NK-92 (cell line): Measurements from ENCODE around the gene LRP6.
"Not testable (repeated sequence)": the region's sequence is repeated elsewhere in the genome, so short reads cannot be mapped to it uniquely, and the experiment has no call there.

ENCODE experiments used
- DNase-seq: peaks from one replicate; lab custom pipeline; 2025; ENCODE audit not compliant: unreplicated experiment; lab: John Stamatoyannopoulos, UW

Gene LRP6

DNA sequence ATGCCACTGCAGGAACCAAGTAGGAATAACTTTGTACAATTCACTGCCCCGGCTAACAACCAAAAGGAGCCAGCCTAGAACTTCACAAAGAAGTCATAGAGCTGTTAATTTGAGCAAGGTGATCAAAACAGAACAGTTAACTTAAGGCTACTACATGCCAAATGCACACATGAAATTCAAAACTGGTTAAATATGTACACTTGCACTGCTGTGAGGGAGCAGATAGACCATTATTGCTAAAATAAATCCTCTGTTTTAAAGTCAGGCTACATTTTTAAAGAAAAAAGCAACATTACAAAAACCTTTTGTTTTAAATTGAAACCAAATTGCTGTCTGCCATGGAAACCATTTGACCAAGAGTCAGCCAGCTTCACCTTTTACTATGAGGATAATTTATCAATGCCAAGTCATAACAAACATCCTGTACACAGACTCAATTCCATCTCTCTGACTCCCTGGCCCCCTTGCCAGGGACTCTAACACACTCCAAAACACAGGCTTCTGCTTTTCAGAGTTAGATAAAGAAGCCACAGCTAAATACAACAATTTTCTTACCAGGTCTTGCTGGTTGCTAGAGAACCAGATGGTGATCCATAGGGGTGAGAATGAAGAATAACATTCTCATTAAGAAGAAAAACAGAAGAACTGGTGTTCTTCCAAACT lies 84.0 kb downstream of the LRP6 start:
- no peak for DNase-seq

DNA sequence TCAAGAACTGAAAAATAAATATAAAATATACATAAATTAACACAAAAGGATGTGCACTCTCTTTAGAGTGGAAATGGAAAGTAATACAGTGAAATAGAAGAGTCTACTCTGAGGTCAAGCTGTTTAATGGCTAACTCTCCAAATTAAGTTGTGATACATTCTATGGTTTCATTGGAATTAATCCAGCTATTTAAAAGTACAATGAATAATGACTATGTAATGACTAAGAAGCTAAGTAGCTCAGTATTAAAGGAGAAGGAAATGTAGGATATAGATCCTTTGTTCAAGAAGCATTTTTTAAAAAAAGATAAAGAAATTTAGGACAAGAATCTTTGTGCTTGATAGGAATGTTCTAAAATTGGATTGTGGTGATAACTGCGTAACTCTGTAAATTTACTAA lies 85.3 kb downstream of the LRP6 start:
- DNase-seq = no peak

- no peak for DNase-seq
Observed at GRCh38 chr12:12180575-12180974, 86.3 kb downstream of the LRP6 start.

DNA sequence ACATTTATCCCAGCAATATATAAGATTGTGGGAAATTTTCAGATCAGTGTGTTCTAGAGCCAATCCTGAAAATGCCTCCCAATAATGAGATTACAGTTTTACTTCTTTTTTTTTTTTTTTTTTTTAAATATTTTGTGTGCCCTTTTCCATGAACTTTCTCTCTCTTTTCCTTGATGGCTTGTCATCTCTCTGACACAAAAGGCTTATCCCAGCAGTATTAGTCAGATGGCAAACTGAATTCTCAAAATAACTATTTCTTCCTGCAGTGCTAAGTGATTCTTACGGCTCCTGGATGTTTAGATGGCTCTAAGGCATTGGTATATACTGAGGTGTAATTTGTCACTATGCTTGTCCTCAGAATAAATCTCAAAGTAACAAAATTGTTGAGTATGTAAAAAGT lies 86.7 kb downstream of the LRP6 start:
- no peak for DNase-seq

DNA sequence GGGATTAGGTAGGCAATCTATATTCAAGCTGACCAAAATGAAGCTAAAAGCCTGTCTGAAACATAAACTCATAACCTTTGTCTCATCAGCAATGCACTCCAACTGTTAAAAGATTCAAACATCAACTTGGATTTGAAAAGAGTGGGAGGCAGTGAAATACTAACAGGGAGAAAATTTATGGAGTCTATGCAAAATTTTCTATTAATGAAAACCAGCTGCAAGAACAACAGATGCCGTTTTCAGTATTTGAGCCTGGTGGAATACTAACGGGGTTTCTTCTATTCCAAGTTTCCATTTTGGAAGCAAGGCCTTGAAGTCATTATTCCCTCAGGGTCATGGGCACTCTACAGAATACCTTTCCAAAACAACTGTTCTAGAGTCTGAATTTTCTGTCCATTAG lies 88.3 kb downstream of the LRP6 start:
- DNase-seq = no peak

- DNase-seq = no peak
Observed at GRCh38 chr12:12176402-12176801, 90.4 kb downstream of the LRP6 start.

- no peak for DNase-seq
Observed at GRCh38 chr12:12171991-12172511, 94.8 kb downstream of the LRP6 start.

- no peak for DNase-seq
Observed at GRCh38 chr12:12167847-12168246, 99.0 kb downstream of the LRP6 start.

- no peak for DNase-seq
Observed at GRCh38 chr12:12166751-12167150, 100.1 kb downstream of the LRP6 start.

DNA sequence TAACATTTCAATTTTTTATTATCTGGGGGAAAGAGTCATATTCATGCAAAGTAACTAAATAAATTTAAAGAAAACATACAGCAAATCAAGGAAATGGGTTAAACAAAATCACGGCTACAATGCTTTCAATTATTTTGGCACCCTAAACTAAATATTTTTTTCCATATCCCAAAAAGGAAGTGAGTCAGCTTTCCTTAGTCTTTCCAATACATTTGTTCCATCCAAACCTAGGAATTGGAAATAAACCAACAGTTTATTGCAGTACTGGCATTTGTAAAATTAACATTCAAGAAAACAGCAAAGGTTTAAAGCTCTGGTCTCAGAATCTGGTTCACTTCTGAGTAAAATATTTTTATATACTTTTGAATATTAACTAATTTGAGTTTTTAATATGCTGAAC lies 106.9 kb downstream of the LRP6 start:
- DNase-seq = no peak

DNA sequence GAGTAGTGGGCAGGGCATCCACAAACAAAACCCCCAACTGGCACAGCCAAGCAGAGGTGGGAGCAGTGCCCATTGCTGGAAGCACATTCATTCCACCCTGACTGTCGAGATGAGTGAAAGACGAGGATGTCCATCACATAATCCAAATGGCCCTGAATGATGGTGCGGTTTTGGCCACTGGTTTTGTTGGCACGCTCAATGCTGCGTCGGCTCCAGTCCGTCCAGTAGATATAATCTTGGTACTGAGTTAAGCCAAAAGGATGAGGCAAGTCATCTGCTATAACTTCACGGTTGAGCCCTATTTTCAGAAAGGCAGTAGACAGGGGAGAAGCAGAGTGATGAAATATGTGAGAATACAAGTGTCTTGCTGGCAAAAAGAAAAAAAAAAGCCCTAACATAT lies 108.0 kb downstream of the LRP6 start:
- no peak for DNase-seq

DNA sequence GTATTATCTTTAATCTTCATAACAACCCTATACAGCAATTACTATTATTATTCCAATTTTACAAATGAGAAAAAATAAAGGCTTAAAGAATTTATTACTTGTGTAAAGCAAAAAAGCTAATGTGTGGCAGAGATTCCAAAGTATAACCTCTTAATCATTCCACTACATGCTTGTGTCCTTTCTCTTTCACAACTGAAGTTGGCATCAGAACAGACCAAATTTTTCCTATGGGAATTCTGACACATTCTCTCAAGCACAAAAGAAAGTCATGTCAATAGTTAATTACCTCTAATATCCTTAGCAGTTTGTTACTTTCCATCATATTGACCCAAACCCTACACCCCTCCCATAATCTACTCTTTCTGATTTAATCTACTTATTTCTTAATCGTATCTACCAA lies 109.4 kb downstream of the LRP6 start:
- no peak for DNase-seq

GRCh38 chr12:12156828-12157227 lies 110.0 kb downstream of the LRP6 start:
- DNase-seq = no peak

GRCh38 chr12:12156116-12156515 lies 110.7 kb downstream of the LRP6 start:
- no peak for DNase-seq

- no peak for DNase-seq
Observed at GRCh38 chr12:12153596-12153995, 113.2 kb downstream of the LRP6 start.

- no peak for DNase-seq
Observed at GRCh38 chr12:12147111-12147510, 119.7 kb downstream of the LRP6 start.

DNA sequence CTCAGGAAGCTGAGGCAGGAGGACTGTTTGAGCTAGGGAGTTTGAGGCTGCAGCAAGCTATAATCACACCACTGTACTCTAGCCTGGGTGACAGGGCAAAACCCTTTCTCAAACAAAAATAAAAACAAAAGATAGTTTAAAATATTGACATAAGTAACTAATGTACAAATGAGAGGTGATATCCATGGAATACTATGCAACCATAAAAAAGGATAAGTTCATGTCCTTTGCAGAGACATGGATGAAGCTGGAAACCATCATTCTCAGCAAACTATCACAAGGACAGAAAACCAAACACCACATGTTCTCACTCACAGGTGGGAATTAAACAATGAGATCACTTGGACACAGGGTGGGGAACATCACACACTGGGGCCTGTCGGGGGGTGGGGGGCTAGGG lies 122.3 kb downstream of the LRP6 start:
- not testable (repeated sequence) for DNase-seq

DNA sequence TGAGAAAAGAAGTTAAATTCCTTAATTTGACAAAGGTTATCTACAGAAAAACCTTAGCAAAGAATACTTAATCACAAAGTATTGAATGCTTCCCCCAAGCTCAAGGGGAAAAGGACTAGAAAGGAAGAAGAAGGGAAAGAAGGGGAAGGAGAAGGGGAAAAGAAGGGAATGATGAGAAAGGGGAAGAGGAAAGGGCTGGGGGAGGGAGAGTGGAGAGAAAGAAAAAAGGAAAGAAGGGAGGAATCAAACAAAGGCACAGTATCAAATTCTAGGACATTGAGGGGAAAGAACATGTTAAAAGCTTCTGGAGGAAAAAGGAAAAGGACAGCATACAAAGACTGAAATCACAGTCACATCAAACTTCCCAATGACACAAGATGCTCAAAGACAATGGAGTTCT lies 125.8 kb downstream of the LRP6 start:
- no peak for DNase-seq

GRCh38 chr12:12138203-12139154 lies 128.4 kb downstream of the LRP6 start:
- no peak for DNase-seq

DNA sequence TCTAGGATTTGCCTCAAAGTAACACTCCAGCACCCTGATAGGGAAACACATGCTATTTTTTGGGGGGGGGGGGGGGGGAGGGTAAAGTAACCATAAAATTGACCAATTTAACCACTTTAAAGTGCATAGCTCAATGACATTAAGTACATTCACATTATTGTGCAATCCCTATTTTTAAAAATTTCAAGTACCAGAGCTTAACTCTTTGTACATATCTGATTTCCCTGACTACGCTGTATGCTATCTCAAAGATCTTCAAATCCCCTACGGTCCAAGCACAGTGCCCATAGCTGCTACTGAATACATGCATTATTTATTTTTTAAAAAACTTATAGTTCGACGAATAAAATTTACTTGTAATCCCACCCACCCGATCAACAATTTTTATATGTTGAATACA lies 133.1 kb downstream of the LRP6 start:
- no peak for DNase-seq

DNA sequence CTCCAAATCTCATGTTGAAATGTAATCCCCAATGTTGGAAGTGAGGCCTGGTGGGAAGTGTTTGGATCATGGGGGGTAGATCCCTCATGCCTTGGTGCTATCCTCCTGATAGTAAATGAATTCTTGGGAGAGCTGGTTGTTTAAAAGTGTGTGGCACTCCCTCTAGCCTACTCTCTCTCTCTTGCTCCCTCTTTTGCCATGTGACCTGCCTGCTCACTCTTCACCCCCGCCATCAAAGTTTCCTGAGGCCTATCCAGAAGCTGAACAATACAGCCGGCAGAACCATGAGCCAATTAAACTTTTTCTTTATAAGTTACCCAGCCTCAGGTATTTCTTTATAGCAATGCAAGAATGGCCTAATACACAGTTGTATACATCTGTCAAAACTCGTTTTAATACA lies 133.6 kb downstream of the LRP6 start:
- no peak for DNase-seq

GRCh38 chr12:12128670-12129069 lies 138.2 kb downstream of the LRP6 start:
- no peak for DNase-seq
